DMS153 treated with DMSO at 0.1 percent for 48 hours (cell line): ENCODE data around the gene TMEM14C.

Experiments used
- DNase-seq: peaks from one replicate; lab custom pipeline; 2025; ENCODE audit not compliant: unreplicated experiment; lab: John Stamatoyannopoulos, UW

TMEM14C gene

GRCh38 chr6:10759312-10759839 is 36.5 kb downstream of the TMEM14C start:
- no peak for DNase-seq

GRCh38 chr6:10759884-10760329 is 37.0 kb downstream of the TMEM14C start:
- no peak for DNase-seq

GRCh38 chr6:10763006-10763405 is 40.1 kb downstream of the TMEM14C start:
- DNase-seq, result no peak

- DNase-seq, result no peak
These were observed 46.5 kb downstream of the TMEM14C start for GRCh38 chr6:10769419-10769818.

- no peak for DNase-seq
These were observed 48.6 kb downstream of the TMEM14C start for GRCh38 chr6:10771371-10771894.

- DNase-seq, result no peak
These were observed 55.4 kb downstream of the TMEM14C start for GRCh38 chr6:10778230-10778629.

- DNase-seq, result no peak
These were observed 56.2 kb downstream of the TMEM14C start for GRCh38 chr6:10779076-10779475.
